ENCODE measurements around the gene FCRL1. TPM values are rescaled to one million over a fixed set of nuclear protein-coding genes. Genes with fewer than 3 reads are reported as not detected.

FCRL1 gene
- total and polyA plus RNA-seq, 2 of the 8 experiments (the other 6 are each of a cell fraction or from before 2014, with no cell fraction given): not detected

DNA sequence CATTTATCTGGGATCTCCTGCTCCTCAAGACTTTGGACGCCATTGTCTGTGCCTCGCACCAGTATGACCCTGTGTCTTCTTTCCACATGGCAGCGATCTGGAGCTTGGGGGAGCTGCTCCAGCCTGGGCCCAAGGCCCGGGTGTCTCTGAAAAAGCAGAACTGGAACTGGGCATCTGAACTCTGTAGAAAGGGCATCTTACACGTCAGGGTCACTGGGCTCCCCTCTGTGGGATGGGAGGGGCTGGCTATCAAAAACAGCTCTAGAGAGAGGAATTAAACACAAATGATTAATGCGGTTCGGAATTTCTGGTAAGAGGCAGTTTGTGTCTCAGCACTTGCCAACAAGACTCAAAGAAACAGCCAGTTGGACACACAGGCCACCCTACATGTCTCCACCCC is 16.1 kb downstream of the FCRL1 start:
- Histone ChIP-seq H3K4me1 (replicated peaks in 1 of 4; ENCODE audit: control insufficient read depth in 3 of 4, insufficient read depth in 4 of 4, low read length in 3 of 4) (no peaks in the 10 kb centered on the region), H3K36me3 (ENCODE audit: control insufficient read depth in 2 of 4, insufficient read depth in 4 of 4, low read length in 3 of 4) (no peaks in the 10 kb centered on the region), H2BK15ac (ENCODE audit: low read length) (no peak overlapping the region), H3K14ac (ENCODE audit: insufficient read length) (no peak overlapping the region), H3K9ac (replicated peaks in 1 of 4; ENCODE audit: extremely low read depth in 1 of 4, low read depth in 3 of 4, low read length in 3 of 4) (no peak overlapping the region), H3K4me2 (ENCODE audit: insufficient read depth in 1 of 2, low read depth in 2 of 2, low read length in 2 of 2) (no peak overlapping the region), H4K91ac (replicated peaks; ENCODE audit: insufficient read length, low read length) (no peak overlapping the region), H3K18ac (ENCODE audit: extremely low read depth, low read length) (no peak overlapping the region), H3K79me1 (ENCODE audit: low read depth, low read length) (no peaks in the 10 kb centered on the region), H2BK120ac (replicated peaks; ENCODE audit: low read depth, low read length) (no peak overlapping the region), H2BK5ac (ENCODE audit: low read depth, low read length) (no peak overlapping the region), H3K4ac (replicated peaks; ENCODE audit: insufficient read length, low read depth, low read length) (no peak overlapping the region), H3K27ac (ENCODE audit: low read depth, low read length) (no peak overlapping the region), H3K9me3 (ENCODE audit: insufficient read depth in 2 of 2, low read depth in 1 of 2, low read length in 1 of 2) (no peaks in the 10 kb centered on the region), H2BK20ac (ENCODE audit: low read length) (no peak overlapping the region), H3K23me2 (ENCODE audit: low read depth, low read length) (no peaks in the 10 kb centered on the region), H2AK5ac (ENCODE audit: low read depth, low read length) (no peak overlapping the region), H4K5ac (ENCODE audit: insufficient read length, low read depth, low read length) (no peak overlapping the region), H2AFZ (ENCODE audit: low read length) (no peak overlapping the region), H2BK12ac (ENCODE audit: low read depth, low read length) (no peak overlapping the region), H3K79me2 (ENCODE audit: control insufficient read depth in 1 of 2, insufficient read depth in 2 of 2, low read length in 2 of 2) (no peaks in the 10 kb centered on the region), H3K56ac (replicated peaks; ENCODE audit: insufficient read length, low read depth, low read length) (no peak overlapping the region), H3K4me3 (ENCODE audit: extremely low read depth in 1 of 4, insufficient read depth in 2 of 4, low read depth in 3 of 4, low read length in 4 of 4) (no peak overlapping the region), H4K8ac (ENCODE audit: extremely low read depth, insufficient read depth, low read length) (no peak overlapping the region), H4K20me1 (replicated peaks in 1 of 2; ENCODE audit: control insufficient read depth in 1 of 2, insufficient read depth in 2 of 2, low read length in 2 of 2) (no peaks in the 10 kb centered on the region), H3K27me3 (replicated peaks in 1 of 4; ENCODE audit: control insufficient read depth in 3 of 4, extremely low read depth in 1 of 4, insufficient read depth in 3 of 4, low read length in 3 of 4) (no peaks in the 10 kb centered on the region), H3K23ac (ENCODE audit: insufficient read length) (no peak overlapping the region)
- no peak for DNase-seq (ENCODE audit: low read depth in 1 of 2, low spot score in 2 of 2)
- WGBS, 2 experiments (ENCODE audit: extremely low coverage in 1 of 2, insufficient coverage in 1 of 2, insufficient read length in 1 of 2, insufficient replicate concordance in 2 of 2, low coverage in 1 of 2, low lambda C conversion rate in 2 of 2, missing lambda C conversion rate in 1 of 2): 90% methylated on average over 7 of the region's 7 CpGs; no CpG with 5 or more reads in 1 of the 2 experiments
- FAIRE-seq: no peak
- CTCF ChIA-PET (ENCODE audit: partially characterized antibody): interaction anchor here (0.8 to 1.7 kb wide), 5 partner anchors 21 to 318 kb away, joined by 3 to 4 read pairs (median 3); no protein-coding TSS in a partner anchor
- POLR2A ChIA-PET (ENCODE audit: partially characterized antibody): no interaction called here
- no peak for TF ChIP-seq GTF2F1 (IDR thresholded peaks at IDR 0.05; ENCODE audit: borderline replicate concordance, low read depth, low read length)
- TF ChIP-seq, protein P1, sequence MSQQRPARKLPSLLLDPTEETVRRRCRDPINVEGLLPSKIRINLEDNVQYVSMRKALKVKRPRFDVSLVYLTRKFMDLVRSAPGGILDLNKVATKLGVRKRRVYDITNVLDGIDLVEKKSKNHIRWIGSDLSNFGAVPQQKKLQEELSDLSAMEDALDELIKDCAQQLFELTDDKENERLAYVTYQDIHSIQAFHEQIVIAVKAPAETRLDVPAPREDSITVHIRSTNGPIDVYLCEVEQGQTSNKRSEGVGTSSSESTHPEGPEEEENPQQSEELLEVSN (IDR thresholded peaks at IDR 0.05): no peak
- no peak for TF ChIP-seq TBP (IDR thresholded peaks at IDR 0.05; ENCODE audit: low read depth, low read length)

Data from H1 (cell line).